ENCODE data around the gene ANKRD27. TPM values are rescaled to one million over a fixed set of nuclear protein-coding genes. Genes with fewer than 3 reads are reported as not detected.
A peak's percentile ranks its signal among the peaks of the same experiment; 100 is the strongest.

The ANKRD27 gene
- polyA plus RNA-seq, 1 experiment, result 25.7 TPM

- ChIA-PET CTCF (interaction anchor here (0.5 to 1.6 kb wide), 2 partner anchors 16 to 93 kb away, joined by 3 to 6 read pairs; partner anchors contain the start of gene NUDT19), POLR2A (interaction anchor here (0.6 kb wide), 1 partner anchor 27 kb away, joined by 3 read pairs; no protein-coding TSS in a partner anchor)
- H3K4me3 ChIP-seq (ENCODE audit: low read depth, low read length), result peak within 1 kb of the TSS; percentile 96
- no peak for TF ChIP-seq CTCF (IDR thresholded peaks at IDR 0.05; ENCODE audit: insufficient read depth, low read depth, low read length)
- peaks cover 18% of the 10 kb centered on the region for H3K27me3 ChIP-seq (ENCODE audit: control insufficient read depth, insufficient read depth, low read length)
- DNase-seq (ENCODE audit: low read depth), result no peak
- H3K36me3 ChIP-seq (ENCODE audit: control insufficient read depth, insufficient read depth, low read length), result no peaks in the 10 kb centered on the region
These were observed 773 bp upstream of the ANKRD27 start, which contains the start of gene RGS9BP for GRCh38 chr19:32675720-32676185. Gene RGS9BP (plus strand): TSS chr19:32675848. CDS start chr19:32676264, 416 bp downstream.

GRCh38 chr19:32674153-32674930, 638 bp downstream of the ANKRD27 start:
- peak overlapping the region; percentile 96 for H3K4me3 ChIP-seq (ENCODE audit: low read depth, low read length)
- ChIA-PET POLR2A (interaction anchor here (0.7 kb wide), 1 partner anchor 899 kb away, joined by 10 read pairs; no protein-coding TSS in a partner anchor), CTCF (no interaction called here)
- H3K36me3 ChIP-seq (ENCODE audit: control insufficient read depth, insufficient read depth, low read length), result no peaks in the 10 kb centered on the region
- DNase-seq (ENCODE audit: low read depth), result no peak
- no peak for TF ChIP-seq CTCF (IDR thresholded peaks at IDR 0.05; ENCODE audit: insufficient read depth, low read depth, low read length)
- peaks cover 18% of the 10 kb centered on the region for H3K27me3 ChIP-seq (ENCODE audit: control insufficient read depth, insufficient read depth, low read length)

DNA sequence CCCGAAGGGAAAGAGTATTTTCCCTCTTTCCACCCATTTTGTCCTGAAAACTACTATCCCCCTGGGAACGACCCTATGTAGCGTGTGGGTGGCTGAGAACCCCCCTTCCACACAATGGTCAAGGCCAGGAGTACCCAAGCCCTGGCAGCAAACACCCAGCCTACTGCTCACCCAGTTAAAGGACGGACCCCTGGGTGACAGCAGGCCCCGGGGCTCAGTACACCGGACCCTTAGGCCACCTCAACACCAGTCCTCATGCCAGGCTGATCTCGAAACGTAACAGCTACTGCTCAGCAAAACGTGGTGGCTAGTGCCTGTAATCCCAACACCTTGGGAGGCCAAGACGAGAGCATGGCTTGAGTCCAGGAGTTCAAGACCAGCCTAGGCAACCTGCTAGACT, 1.4 kb downstream of the ANKRD27 start:
- ChIA-PET CTCF (no interaction called here), POLR2A (interaction anchor here (0.7 kb wide), 1 partner anchor 900 kb away, joined by 10 read pairs; no protein-coding TSS in a partner anchor)
- no peak overlapping the region for H3K4me3 ChIP-seq (ENCODE audit: low read depth, low read length)
- no peaks in the 10 kb centered on the region for H3K36me3 ChIP-seq (ENCODE audit: control insufficient read depth, insufficient read depth, low read length)
- DNase-seq (ENCODE audit: low read depth), result no peak
- no peak for TF ChIP-seq CTCF (IDR thresholded peaks at IDR 0.05; ENCODE audit: insufficient read depth, low read depth, low read length)
- H3K27me3 ChIP-seq (ENCODE audit: control insufficient read depth, insufficient read depth, low read length), result peaks cover 18% of the 10 kb centered on the region

- Histone ChIP-seq H3K27me3 (ENCODE audit: control insufficient read depth, insufficient read depth, low read length) (peaks cover 18% of the 10 kb centered on the region), H3K36me3 (ENCODE audit: control insufficient read depth, insufficient read depth, low read length) (no peaks in the 10 kb centered on the region), H3K4me3 (ENCODE audit: low read depth, low read length) (no peak overlapping the region)
- DNase-seq (ENCODE audit: low read depth), result no peak
- ChIA-PET CTCF (no interaction called here), POLR2A (no interaction called here)
- TF ChIP-seq CTCF (IDR thresholded peaks at IDR 0.05; ENCODE audit: insufficient read depth, low read depth, low read length), result no peak
These were observed 2.1 kb downstream of the ANKRD27 start for GRCh38 chr19:32672841-32673240.

DNA sequence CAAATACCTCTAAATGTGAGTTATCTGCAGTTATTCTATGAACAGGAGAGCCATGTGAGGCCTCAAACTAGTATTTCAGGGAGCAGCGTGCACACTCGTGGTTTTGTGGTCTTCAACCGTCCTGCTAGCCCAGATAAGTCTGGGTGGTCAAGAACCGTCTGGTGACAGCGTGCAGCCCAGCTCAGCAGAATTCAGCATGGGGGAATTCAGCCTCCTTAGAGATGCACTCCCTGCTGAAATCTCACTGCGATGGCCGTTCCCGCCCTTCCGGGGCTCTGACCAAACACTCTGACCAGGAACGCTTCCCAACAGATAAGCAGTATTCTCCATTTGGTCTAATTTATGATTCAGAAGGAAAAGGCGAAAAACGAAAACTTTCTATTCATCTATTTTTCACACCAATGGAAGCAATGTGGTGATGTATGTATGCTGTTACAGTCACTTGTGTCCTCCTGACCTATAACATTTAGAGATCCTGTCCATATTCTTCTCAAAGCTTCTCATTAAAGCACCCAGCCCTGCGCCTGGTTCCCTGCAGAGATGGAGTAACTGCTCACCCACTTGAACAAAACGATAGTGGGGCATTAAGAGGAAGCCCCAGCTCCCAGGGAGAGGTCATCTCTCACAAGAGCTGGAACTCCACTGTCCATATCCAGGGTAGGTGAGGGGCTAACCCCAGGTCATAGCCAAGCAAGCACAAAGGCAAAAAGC, 2.9 kb downstream of the ANKRD27 start:
- CTCF ChIA-PET, result no interaction called here
- POLR2A ChIA-PET, result no interaction called here
- Histone ChIP-seq H3K4me3 (ENCODE audit: low read depth, low read length) (no peak overlapping the region), H3K36me3 (ENCODE audit: control insufficient read depth, insufficient read depth, low read length) (no peaks in the 10 kb centered on the region), H3K27me3 (ENCODE audit: control insufficient read depth, insufficient read depth, low read length) (peaks cover 11% of the 10 kb centered on the region)
- DNase-seq (ENCODE audit: low read depth), result no peak
- no peak for TF ChIP-seq CTCF (IDR thresholded peaks at IDR 0.05; ENCODE audit: insufficient read depth, low read depth, low read length)
